SK-N-MC (cell line): ENCODE measurements around the gene AP5M1.
"Not testable (repeated sequence)": the region's sequence is repeated elsewhere in the genome, so short reads cannot be mapped to it uniquely, and the experiment has no call there.

Source experiments
- DNase-seq: peaks from one replicate; pipeline ENCODE4 v3.0.0-alpha.2; 2011; ENCODE audit warnings: low read depth, low spot score
- H3K27ac ChIP-seq: fragments of 200-600 bp; sonication (generic); 2 replicates; pipeline ENCODE4 v1.5.1; 2016; ENCODE audit warnings: mixed run types
- H3K36me3 ChIP-seq: fragments of 200-600 bp; sonication (generic); 2 replicates; pipeline ENCODE4 v1.6.1; 2017; ENCODE audit warnings: antibody characterized with exemption, low read length, mixed read lengths; ENCODE audit not compliant: insufficient read depth
- H3K4me3 ChIP-seq: fragments of 200-600 bp; sonication (generic); 2 replicates; pipeline ENCODE4 v1.5.1; 2016
- H3K9ac ChIP-seq: fragments of 200-600 bp; sonication (generic); 2 replicates; pipeline ENCODE4 v1.8.0; 2017; ENCODE audit warnings: mixed run types, mixed read lengths; ENCODE audit not compliant: insufficient read length
- H3K9me3 ChIP-seq: fragments of 200-600 bp; sonication (generic); 2 replicates; pipeline ENCODE4 v1.6.1; 2017; ENCODE audit warnings: low read depth, mild to moderate bottlenecking, antibody characterized with exemption, low read length, moderate library complexity, mixed read lengths
- EZH2 ChIP-seq: fragments of 200-600 bp; sonication (generic); IDR thresholded peaks from one replicate; pipeline ENCODE4 v1.6.1; 2017; ENCODE audit warnings: antibody characterized with exemption
- FOXP2 ChIP-seq: optimal IDR thresholded peaks from 2 replicates; pipeline ENCODE3; 2011; ENCODE audit warnings: mild to moderate bottlenecking, moderate library complexity; ENCODE audit not compliant: insufficient read depth; ENCODE audit errors: extremely low read length, control extremely low read depth
- POLR2AphosphoS5 ChIP-seq: IDR thresholded peaks from 2 replicates; pipeline ENCODE4 v1.6.1; 2012; ENCODE audit warnings: mild to moderate bottlenecking, low read depth, low read length, borderline replicate concordance

The AP5M1 gene

GRCh38 chr14:57246933-57247657 lies 21.7 kb upstream of the AP5M1 start:
- no peak overlapping the region for H3K9ac ChIP-seq
- H3K36me3 ChIP-seq = peaks cover 44% of the 10 kb centered on the region
- no peak overlapping the region for H3K4me3 ChIP-seq
- H3K27ac ChIP-seq = peak overlapping the region; percentile 73
- no peak for DNase-seq
- no peaks in the 10 kb centered on the region for H3K9me3 ChIP-seq
- TF ChIP-seq EZH2 (no peak), POLR2AphosphoS5 (no peak), FOXP2 (no peak)

- TF ChIP-seq POLR2AphosphoS5 (no peak), EZH2 (no peak), FOXP2 (no peak)
- Histone ChIP-seq H3K27ac (no peak overlapping the region), H3K4me3 (no peak overlapping the region), H3K9ac (no peak overlapping the region), H3K9me3 (no peaks in the 10 kb centered on the region; the same call in 1 of the 2 replicates), H3K36me3 (peaks cover 53% of the 10 kb centered on the region)
- DNase-seq = no peak
These were observed 13.9 kb upstream of the AP5M1 start for GRCh38 chr14:57254884-57255283.

DNA sequence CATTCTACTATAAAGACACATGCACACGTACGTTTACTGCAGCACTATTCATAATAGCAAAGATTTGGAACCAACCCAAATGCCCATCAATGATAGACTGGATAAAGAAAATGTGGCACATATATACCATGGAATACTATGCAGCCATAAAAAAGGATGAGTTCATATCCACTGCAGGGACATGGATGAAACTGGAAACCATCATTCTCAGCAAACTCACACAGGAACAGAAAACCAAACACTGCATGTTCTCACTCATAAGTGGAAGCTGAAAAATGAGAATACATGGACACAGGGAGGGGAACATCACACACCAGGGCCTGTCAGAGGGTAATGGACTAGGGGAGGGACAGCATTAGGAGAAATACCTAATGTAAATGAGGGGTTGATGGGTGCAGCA lies 10.6 kb upstream of the AP5M1 start:
- H3K9me3 ChIP-seq, H3K4me3 ChIP-seq, H3K27ac ChIP-seq, H3K9ac ChIP-seq, DNase-seq: not testable (repeated sequence)
- peaks cover 51% of the 10 kb centered on the region for H3K36me3 ChIP-seq

DNA sequence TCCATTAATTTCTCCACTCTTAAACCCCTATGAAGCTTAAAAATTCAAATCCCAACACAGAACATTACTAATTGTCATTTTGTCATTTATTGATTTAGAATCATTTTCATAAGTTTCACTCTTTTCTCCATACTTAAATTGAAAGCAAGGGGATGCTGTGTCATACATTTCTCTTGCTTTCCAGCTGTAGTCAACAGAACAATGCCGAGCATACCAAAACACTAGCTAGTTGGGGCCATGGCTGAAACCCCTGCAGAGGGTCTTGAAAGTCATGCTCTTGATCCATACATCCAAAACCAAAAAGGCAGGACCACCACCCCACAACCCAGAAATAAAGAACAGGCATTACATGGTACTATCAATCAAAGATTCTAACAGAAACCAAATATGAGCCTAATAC lies 9.1 kb upstream of the AP5M1 start:
- no peaks in the 10 kb centered on the region for H3K9me3 ChIP-seq
- no peak overlapping the region for H3K27ac ChIP-seq
- H3K4me3 ChIP-seq = no peak overlapping the region
- no peak for DNase-seq
- H3K9ac ChIP-seq = no peak overlapping the region
- TF ChIP-seq EZH2 (no peak), POLR2AphosphoS5 (no peak), FOXP2 (no peak)
- peaks cover 49% of the 10 kb centered on the region for H3K36me3 ChIP-seq

- DNase-seq = no peak
- peaks cover 39% of the 10 kb centered on the region for H3K36me3 ChIP-seq
- TF ChIP-seq EZH2 = no peak
- no peak for TF ChIP-seq POLR2AphosphoS5
- TF ChIP-seq FOXP2 = no peak
These were observed 7.2 kb upstream of the AP5M1 start for GRCh38 chr14:57261604-57262003.

DNA sequence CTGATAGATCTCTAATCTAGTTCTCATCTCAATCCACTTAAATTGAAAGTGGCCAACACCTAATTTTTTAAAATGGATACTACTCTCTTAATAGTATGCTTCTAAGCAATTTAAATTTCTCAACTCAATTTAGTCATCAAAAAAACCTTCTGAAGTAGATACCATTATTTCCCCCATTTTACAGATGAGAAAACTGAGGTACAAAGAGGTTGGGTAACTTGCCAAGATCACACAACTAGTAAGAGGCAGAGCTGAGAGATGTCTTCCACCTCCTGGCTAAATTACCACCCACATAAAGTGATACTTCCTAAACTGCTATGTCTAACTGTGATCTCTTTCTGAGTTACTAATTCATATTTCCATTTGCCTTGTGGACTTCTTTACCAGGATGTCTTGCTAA lies 6.7 kb upstream of the AP5M1 start:
- H3K9ac ChIP-seq = no peak overlapping the region
- DNase-seq = no peak
- no peak overlapping the region for H3K27ac ChIP-seq
- H3K4me3 ChIP-seq = no peak overlapping the region
- H3K9me3 ChIP-seq = no peaks in the 10 kb centered on the region
- no peak for TF ChIP-seq FOXP2
- peaks cover 36% of the 10 kb centered on the region for H3K36me3 ChIP-seq

More at GRCh38 chr14:57261604-57262003, 7.2 kb upstream of the AP5M1 start:
- H3K9me3 ChIP-seq = no peaks in the 10 kb centered on the region
- H3K4me3 ChIP-seq = no peak overlapping the region
- no peak overlapping the region for H3K9ac ChIP-seq
- H3K27ac ChIP-seq = no peak overlapping the region

GRCh38 chr14:57266065-57266464 lies 2.7 kb upstream of the AP5M1 start:
- Histone ChIP-seq H3K4me3 (no peak overlapping the region), H3K36me3 (peaks cover 25% of the 10 kb centered on the region), H3K27ac (no peak overlapping the region), H3K9ac (no peak overlapping the region), H3K9me3 (no peaks in the 10 kb centered on the region; the same call in 1 of the 2 replicates)
- DNase-seq = no peak
- TF ChIP-seq FOXP2 = no peak
- TF ChIP-seq EZH2 = no peak
- TF ChIP-seq POLR2AphosphoS5 = no peak

- DNase-seq = no peak
- Histone ChIP-seq H3K27ac (no peak overlapping the region), H3K36me3 (peaks cover 65% of the 10 kb centered on the region), H3K9ac (no peak overlapping the region), H3K4me3 (no peak overlapping the region), H3K9me3 (no peaks in the 10 kb centered on the region; the same call in 1 of the 2 replicates)
- TF ChIP-seq EZH2 (no peak), FOXP2 (no peak)
These were observed 4.5 kb downstream of the AP5M1 start for GRCh38 chr14:57273236-57273635.

DNA sequence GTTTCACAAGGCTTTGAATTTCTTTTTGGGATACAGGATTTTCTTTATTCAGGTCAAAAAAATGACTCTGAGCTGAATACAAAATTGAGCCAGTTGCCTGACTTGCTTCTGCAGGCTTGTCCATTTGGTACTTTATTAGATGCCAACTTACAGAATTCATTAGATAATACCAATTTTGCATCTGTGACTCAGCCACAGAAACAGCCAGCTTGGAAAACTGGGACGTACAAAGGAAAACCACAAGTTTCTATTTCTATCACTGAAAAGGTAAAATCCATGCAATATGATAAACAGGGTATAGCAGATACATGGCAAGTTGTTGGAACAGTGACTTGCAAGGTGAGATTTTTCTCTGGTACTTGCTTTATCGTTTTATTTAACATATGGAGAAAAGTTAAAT lies 5.8 kb downstream of the AP5M1 start:
- no peak for DNase-seq
- TF ChIP-seq POLR2AphosphoS5 = no peak
- no peak for TF ChIP-seq FOXP2
- TF ChIP-seq EZH2 = no peak
- no peaks in the 10 kb centered on the region; the same call in 1 of the 2 replicates for H3K9me3 ChIP-seq
- peaks cover 65% of the 10 kb centered on the region for H3K36me3 ChIP-seq
- no peak overlapping the region for H3K9ac ChIP-seq
- no peak overlapping the region for H3K4me3 ChIP-seq
- H3K27ac ChIP-seq = no peak overlapping the region

DNA sequence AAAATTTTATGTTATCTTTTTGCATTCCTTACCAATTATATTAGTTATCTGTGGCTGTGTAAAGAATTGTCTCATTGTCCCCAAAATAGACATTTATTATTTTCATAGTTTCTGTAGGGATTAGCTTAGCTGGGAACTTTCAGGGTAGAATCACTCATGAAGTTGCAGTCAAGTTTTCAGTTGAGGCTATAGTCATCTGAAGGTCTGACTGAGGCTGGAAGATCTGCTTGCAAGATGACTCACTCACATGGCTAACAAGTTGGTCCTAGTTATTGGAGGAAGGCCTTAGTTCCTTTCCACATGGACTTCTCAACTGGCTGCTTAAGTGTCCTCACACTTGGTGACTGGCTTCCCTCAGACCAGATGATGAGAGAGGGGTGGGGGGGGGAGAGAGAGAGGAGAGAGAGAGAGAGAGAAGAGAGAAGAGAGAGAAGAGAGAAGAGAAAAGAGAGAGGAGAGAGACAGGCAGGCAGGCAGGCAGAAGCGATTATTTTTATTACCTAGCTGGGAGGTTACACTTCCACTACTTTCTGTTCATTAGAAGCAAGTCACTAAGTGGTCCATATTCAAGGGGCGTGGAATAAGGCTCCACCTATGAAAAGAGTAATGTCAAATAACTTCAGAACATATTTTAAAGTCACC lies 6.4 kb downstream of the AP5M1 start:
- H3K9ac ChIP-seq = no peak overlapping the region
- no peak overlapping the region for H3K27ac ChIP-seq
- DNase-seq = no peak
- H3K36me3 ChIP-seq = peaks cover 67% of the 10 kb centered on the region
- no peaks in the 10 kb centered on the region; the same call in 1 of the 2 replicates for H3K9me3 ChIP-seq
- no peak overlapping the region for H3K4me3 ChIP-seq
- no peak for TF ChIP-seq EZH2
